ENCODE results near the gene HSFX1.
"Not testable (repeated sequence)": the region's sequence is repeated elsewhere in the genome, so short reads cannot be mapped to it uniquely, and the experiment has no call there.

Gene HSFX1

GRCh38 chrX:149773768-149774167 lies at the start of gene HSFX1:
TSS of gene HSFX1 (plus strand) at chrX:149774068. CDS start at chrX:149774682, 614 bp downstream.
- not testable (repeated sequence) for H3K27ac Mint-ChIP-seq; H3K4me3 Mint-ChIP-seq; H3K27me3 Mint-ChIP-seq (ENCODE audit: low read depth); DNase-seq (ENCODE audit: low spot score); H3K36me3 Mint-ChIP-seq (ENCODE audit: low read depth); H3K4me1 Mint-ChIP-seq (ENCODE audit: low read depth); H3K9me3 Mint-ChIP-seq

- H3K4me3 Mint-ChIP-seq; H3K9me3 Mint-ChIP-seq; H3K27me3 Mint-ChIP-seq (ENCODE audit: low read depth); DNase-seq (ENCODE audit: low spot score); H3K4me1 Mint-ChIP-seq (ENCODE audit: low read depth); H3K36me3 Mint-ChIP-seq (ENCODE audit: low read depth); H3K27ac Mint-ChIP-seq: not testable (repeated sequence)
Measured at GRCh38 chrX:149727308-149727707, 46.6 kb upstream of the HSFX1 start.

- H3K4me3 Mint-ChIP-seq; H3K36me3 Mint-ChIP-seq (ENCODE audit: low read depth): not testable (repeated sequence)
Measured at GRCh38 chrX:149742269-149742668, 31.6 kb upstream of the HSFX1 start.

GRCh38 chrX:149746390-149747007 lies 27.4 kb upstream of the HSFX1 start:
- H3K27ac Mint-ChIP-seq; H3K4me1 Mint-ChIP-seq (ENCODE audit: low read depth); H3K27me3 Mint-ChIP-seq (ENCODE audit: low read depth); H3K36me3 Mint-ChIP-seq (ENCODE audit: low read depth); DNase-seq (ENCODE audit: low spot score); H3K9me3 Mint-ChIP-seq; H3K4me3 Mint-ChIP-seq: not testable (repeated sequence)

More at GRCh38 chrX:149742269-149742668, 31.6 kb upstream of the HSFX1 start:
- not testable (repeated sequence) for H3K27ac Mint-ChIP-seq; H3K4me1 Mint-ChIP-seq (ENCODE audit: low read depth); H3K9me3 Mint-ChIP-seq; H3K27me3 Mint-ChIP-seq (ENCODE audit: low read depth); DNase-seq (ENCODE audit: low spot score)

GRCh38 chrX:149757206-149758067 lies 16.4 kb upstream of the HSFX1 start:
- Mint-ChIP-seq H3K4me3 (no peak overlapping the region), H3K4me1 (ENCODE audit: low read depth) (no peaks in the 10 kb centered on the region), H3K9me3 (no peaks in the 10 kb centered on the region), H3K27me3 (ENCODE audit: low read depth) (peaks cover 6% of the 10 kb centered on the region), H3K27ac (no peak overlapping the region), H3K36me3 (ENCODE audit: low read depth) (no peaks in the 10 kb centered on the region)
- no peak for DNase-seq (ENCODE audit: low spot score)

GRCh38 chrX:149758068-149758714 lies 15.7 kb upstream of the HSFX1 start:
- H3K27ac Mint-ChIP-seq, result no peak overlapping the region
- no peak overlapping the region for H3K4me3 Mint-ChIP-seq
- no peaks in the 10 kb centered on the region for H3K9me3 Mint-ChIP-seq
- H3K36me3 Mint-ChIP-seq (ENCODE audit: low read depth), result no peaks in the 10 kb centered on the region
- no peaks in the 10 kb centered on the region for H3K4me1 Mint-ChIP-seq (ENCODE audit: low read depth)
- H3K27me3 Mint-ChIP-seq (ENCODE audit: low read depth), result no peaks in the 10 kb centered on the region
- no peak for DNase-seq (ENCODE audit: low spot score)

- H3K9me3 Mint-ChIP-seq; H3K27me3 Mint-ChIP-seq (ENCODE audit: low read depth); H3K4me1 Mint-ChIP-seq (ENCODE audit: low read depth); DNase-seq (ENCODE audit: low spot score); H3K36me3 Mint-ChIP-seq (ENCODE audit: low read depth); H3K27ac Mint-ChIP-seq; H3K4me3 Mint-ChIP-seq: not testable (repeated sequence)
Measured at GRCh38 chrX:149758715-149759078, 15.2 kb upstream of the HSFX1 start.

GRCh38 chrX:149759824-149760223 lies 14.0 kb upstream of the HSFX1 start:
- DNase-seq (ENCODE audit: low spot score), result no peak
- H3K4me3 Mint-ChIP-seq, result no peak overlapping the region
- no peaks in the 10 kb centered on the region for H3K4me1 Mint-ChIP-seq (ENCODE audit: low read depth)
- no peaks in the 10 kb centered on the region for H3K9me3 Mint-ChIP-seq
- no peaks in the 10 kb centered on the region for H3K36me3 Mint-ChIP-seq (ENCODE audit: low read depth)
- no peaks in the 10 kb centered on the region for H3K27me3 Mint-ChIP-seq (ENCODE audit: low read depth)
- no peak overlapping the region for H3K27ac Mint-ChIP-seq

- no peaks in the 10 kb centered on the region for H3K36me3 Mint-ChIP-seq (ENCODE audit: low read depth)
- no peak overlapping the region for H3K27ac Mint-ChIP-seq
- H3K27me3 Mint-ChIP-seq (ENCODE audit: low read depth), result no peaks in the 10 kb centered on the region
- H3K9me3 Mint-ChIP-seq, result no peaks in the 10 kb centered on the region
- no peaks in the 10 kb centered on the region for H3K4me1 Mint-ChIP-seq (ENCODE audit: low read depth)
- H3K4me3 Mint-ChIP-seq, result no peak overlapping the region
- no peak for DNase-seq (ENCODE audit: low spot score)
Measured at GRCh38 chrX:149760965-149761364, 12.9 kb upstream of the HSFX1 start.

GRCh38 chrX:149761858-149762674 lies 11.8 kb upstream of the HSFX1 start:
- H3K4me1 Mint-ChIP-seq (ENCODE audit: low read depth); H3K27me3 Mint-ChIP-seq (ENCODE audit: low read depth); H3K9me3 Mint-ChIP-seq; H3K36me3 Mint-ChIP-seq (ENCODE audit: low read depth); DNase-seq (ENCODE audit: low spot score); H3K4me3 Mint-ChIP-seq; H3K27ac Mint-ChIP-seq: not testable (repeated sequence)

- Mint-ChIP-seq H3K27ac (no peak overlapping the region), H3K27me3 (ENCODE audit: low read depth) (no peaks in the 10 kb centered on the region), H3K4me3 (no peak overlapping the region), H3K4me1 (ENCODE audit: low read depth) (no peaks in the 10 kb centered on the region), H3K9me3 (no peaks in the 10 kb centered on the region), H3K36me3 (ENCODE audit: low read depth) (no peaks in the 10 kb centered on the region)
- no peak for DNase-seq (ENCODE audit: low spot score)
Measured at GRCh38 chrX:149762696-149763614, 10.9 kb upstream of the HSFX1 start.

- not testable (repeated sequence) for H3K4me1 Mint-ChIP-seq (ENCODE audit: low read depth)
Measured at GRCh38 chrX:149770344-149770743, 3.5 kb upstream of the HSFX1 start.

GRCh38 chrX:149773026-149773425 lies 842 bp upstream of the HSFX1 start:
- not testable (repeated sequence) for H3K4me3 Mint-ChIP-seq; H3K4me1 Mint-ChIP-seq (ENCODE audit: low read depth); DNase-seq (ENCODE audit: low spot score); H3K36me3 Mint-ChIP-seq (ENCODE audit: low read depth); H3K27me3 Mint-ChIP-seq (ENCODE audit: low read depth); H3K27ac Mint-ChIP-seq; H3K9me3 Mint-ChIP-seq

More at GRCh38 chrX:149770344-149770743, 3.5 kb upstream of the HSFX1 start:
- H3K4me3 Mint-ChIP-seq; H3K36me3 Mint-ChIP-seq (ENCODE audit: low read depth); H3K27me3 Mint-ChIP-seq (ENCODE audit: low read depth); H3K27ac Mint-ChIP-seq; H3K9me3 Mint-ChIP-seq; DNase-seq (ENCODE audit: low spot score): not testable (repeated sequence)
